ENCODE results near the gene RAB4A. TPM values are rescaled to one million over a fixed set of nuclear protein-coding genes. Genes with fewer than 3 reads are reported as not detected.

RAB4A gene
- total and polyA plus RNA-seq, 10 of the 15 experiments (the other 5 are each of a cell fraction or from before 2014, with no cell fraction given), result 4.0 to 35.8 (median 17.7) TPM

DNA sequence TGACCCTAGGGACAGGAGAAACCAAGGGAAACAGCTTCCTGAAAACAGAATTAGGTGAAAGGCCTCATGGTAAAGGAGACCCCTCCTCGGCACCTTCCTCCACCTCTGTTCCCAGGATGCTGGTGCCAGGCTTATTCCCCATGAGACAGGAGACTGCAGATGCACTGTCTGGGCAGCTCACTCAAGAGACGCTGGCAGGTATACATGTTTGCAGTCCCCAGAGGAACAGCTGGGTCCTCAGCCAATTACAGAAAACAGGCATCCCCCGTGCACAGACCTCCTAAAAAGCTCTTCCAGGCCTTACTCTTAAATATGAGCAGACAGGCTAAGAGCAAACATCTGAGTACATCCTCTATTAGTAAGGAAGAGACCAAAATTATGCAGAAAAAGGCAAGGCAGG is 65.4 kb downstream of the RAB4A start (continued):
- no peak for TF ChIP-seq RCOR1 (conservative IDR thresholded peaks at IDR 0.05; ENCODE audit: low read depth, low read length)

DNA sequence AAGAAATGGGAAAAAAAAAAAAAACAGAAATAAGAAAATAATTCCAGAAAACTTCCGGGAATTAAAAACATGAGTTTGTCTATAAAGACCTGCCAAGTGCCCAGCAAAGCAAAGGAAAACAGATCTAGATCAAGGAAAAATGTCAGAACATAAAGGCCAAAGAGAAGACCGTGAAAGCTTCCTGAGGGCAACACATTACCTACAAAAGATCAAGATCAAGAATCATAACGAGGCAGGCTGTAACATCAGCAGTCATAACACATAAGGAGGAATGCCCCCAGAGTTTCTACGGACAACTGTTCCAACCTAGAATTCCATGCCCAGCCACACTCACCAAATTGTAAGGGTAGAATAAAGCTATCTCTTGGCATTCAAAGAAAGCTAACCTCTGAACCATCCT is 68.2 kb downstream of the RAB4A start:
- H3K36me3 ChIP-seq (ENCODE audit: control insufficient read depth in 2 of 2, insufficient read depth in 2 of 2, low read length in 1 of 2), result no peaks in the 10 kb centered on the region
- no peak overlapping the region for H2AFZ ChIP-seq (ENCODE audit: control insufficient read depth, low read depth, low read length)
- SMC1A ChIA-PET (ENCODE audit: uncharacterized antibody, unreplicated experiment), result interaction anchor here (0.6 to 1.5 kb wide), 2 partner anchors 68 to 179 kb away, joined by 3 to 4 read pairs; partner anchors contain the start of gene RAB4A
- no peaks in the 10 kb centered on the region; the same call in 1 of the 3 replicates for H3K9me3 ChIP-seq (replicated peaks; ENCODE audit: control insufficient read depth, insufficient read depth, low read length)
- peak overlapping the region; percentile 52 for H3K4me2 ChIP-seq (ENCODE audit: control insufficient read depth, insufficient read depth)
- RAD21 ChIA-PET (ENCODE audit: unreplicated experiment), result no interaction called here
- H3K4me1 ChIP-seq (ENCODE audit: control insufficient read depth, insufficient read depth, low read length), result peaks cover 6% of the 10 kb centered on the region
- in situ Hi-C loops (cut with MboI), result no loop called here
- no peaks in the 10 kb centered on the region for H3K27me3 ChIP-seq (replicated peaks in 1 of 2; ENCODE audit: control insufficient read depth in 2 of 2, insufficient read depth in 2 of 2, low read length in 1 of 2)
- H3K27ac ChIP-seq (ENCODE audit: control insufficient read depth, insufficient read depth), result no peak overlapping the region
- CTCF ChIA-PET, result interaction anchor here (0.6 to 1.1 kb wide), 6 partner anchors 9 to 1636 kb away, joined by 3 to 4 read pairs (median 4); no protein-coding TSS in a partner anchor
- H3K9ac ChIP-seq (ENCODE audit: control insufficient read depth, insufficient read depth, low read length), result no peak overlapping the region
- 95% methylated on average over 4 of the region's 4 CpGs for WGBS (ENCODE audit: insufficient coverage, insufficient replicate concordance, low lambda C conversion rate, missing lambda C conversion rate)
- DNase-seq (ENCODE audit: low read depth, low spot score) (no peak), ATAC-seq (no peak), FAIRE-seq (no peak)
- H3K4me3 ChIP-seq, result no peak overlapping the region
- H3K79me2 ChIP-seq (ENCODE audit: control insufficient read depth, insufficient read depth, low read length), result peaks cover 12% of the 10 kb centered on the region
- no peaks in the 10 kb centered on the region for H4K20me1 ChIP-seq (ENCODE audit: control insufficient read depth, insufficient read depth)
- BruUV-seq (replicated peaks), result no TSS peak
- POLR2A ChIA-PET, result no interaction called here
- no peak for TF ChIP-seq KDM1A (IDR thresholded peaks at IDR 0.05; ENCODE audit: borderline replicate concordance)
- TF ChIP-seq SMAD1 (IDR thresholded peaks at IDR 0.05; ENCODE audit: low read depth, partially characterized antibody), result no peak
- no peak for TF ChIP-seq SMAD5 (IDR thresholded peaks at IDR 0.05; ENCODE audit: low read depth)
- TF ChIP-seq RELA (IDR thresholded peaks at IDR 0.05; ENCODE audit: borderline replicate concordance, partially characterized antibody), result no peak
- no peak for TF ChIP-seq CHD4 (IDR thresholded peaks at IDR 0.05)
- TF ChIP-seq NFXL1 (IDR thresholded peaks at IDR 0.05; ENCODE audit: borderline replicate concordance), result no peak
- TF ChIP-seq CHD2 (IDR thresholded peaks at IDR 0.05; ENCODE audit: borderline replicate concordance, low read depth, low read length), result no peak
- no peak for TF ChIP-seq CBX5 (IDR thresholded peaks at IDR 0.05; ENCODE audit: low read depth)
- TF ChIP-seq IKZF2 (IDR thresholded peaks at IDR 0.05), result no peak
- TF ChIP-seq HDAC6 (IDR thresholded peaks at IDR 0.05; ENCODE audit: unreplicated experiment), result no peak
- no peak for TF ChIP-seq FOXK2 (IDR thresholded peaks at IDR 0.05)
- no peak for TF ChIP-seq SMC3 (IDR thresholded peaks at IDR 0.05; ENCODE audit: borderline replicate concordance, low read length)
- intact Hi-C loops (cut with micrococcal nuclease; ENCODE audit: unreplicated experiment), result no loop called here
